Adrenal gland (tissue), 5 donors: ENCODE results near the gene KCNH5.

Experiments
- POLR2A ChIP-seq, 2 donors: fragments of 450-650 bp; IDR thresholded peaks; one replicate each; pipeline ENCODE4 v1.6.1; 2017; ENCODE audit warnings: antibody characterized with exemption in 2 of 2, mild to moderate bottlenecking in 2 of 2, moderate library complexity in 1 of 2
- TF ChIP-seq, protein P1 (sequence below), 6 experiments: fragments of 450-650 bp in 4 of 6; fragments of 200-600 bp in 2 of 6; sonication (generic) in 1 of 6; IDR thresholded peaks; 1 replicate in 5 of 6; 2 replicates in 1 of 6; pipeline versions ENCODE4 v1.5.1 to v1.8.0; 2016 to 2021; ENCODE audit warnings: antibody characterized with exemption in 6 of 6, mild to moderate bottlenecking in 2 of 6, moderate library complexity in 1 of 6
- donor health status: DM: no; HTN: no; CAD: no.

DNA sequence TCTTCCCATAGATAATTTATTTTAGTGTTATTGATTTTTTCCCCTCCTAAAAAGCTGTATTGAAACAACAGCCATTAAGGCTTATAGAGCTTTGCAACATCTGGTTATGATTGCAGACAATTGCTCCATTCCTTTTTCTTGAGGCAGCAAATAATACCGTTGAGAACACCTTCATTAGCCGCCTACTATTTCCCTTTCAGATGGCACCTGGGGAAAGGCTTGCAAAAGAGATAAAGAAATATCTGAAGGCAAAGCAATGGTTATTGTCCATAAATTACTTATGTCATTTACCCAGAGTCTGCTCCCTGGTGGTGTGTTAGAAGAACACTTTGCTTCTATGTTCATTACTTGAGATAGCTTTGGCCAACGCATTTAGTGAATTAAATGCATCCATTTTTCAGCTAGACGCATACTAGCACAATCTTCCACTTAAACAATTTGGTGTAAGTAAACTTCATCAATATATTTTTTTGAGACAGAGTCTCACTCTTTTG lies 377.8 kb downstream of the KCNH5 start:
- TF ChIP-seq, protein P1, sequence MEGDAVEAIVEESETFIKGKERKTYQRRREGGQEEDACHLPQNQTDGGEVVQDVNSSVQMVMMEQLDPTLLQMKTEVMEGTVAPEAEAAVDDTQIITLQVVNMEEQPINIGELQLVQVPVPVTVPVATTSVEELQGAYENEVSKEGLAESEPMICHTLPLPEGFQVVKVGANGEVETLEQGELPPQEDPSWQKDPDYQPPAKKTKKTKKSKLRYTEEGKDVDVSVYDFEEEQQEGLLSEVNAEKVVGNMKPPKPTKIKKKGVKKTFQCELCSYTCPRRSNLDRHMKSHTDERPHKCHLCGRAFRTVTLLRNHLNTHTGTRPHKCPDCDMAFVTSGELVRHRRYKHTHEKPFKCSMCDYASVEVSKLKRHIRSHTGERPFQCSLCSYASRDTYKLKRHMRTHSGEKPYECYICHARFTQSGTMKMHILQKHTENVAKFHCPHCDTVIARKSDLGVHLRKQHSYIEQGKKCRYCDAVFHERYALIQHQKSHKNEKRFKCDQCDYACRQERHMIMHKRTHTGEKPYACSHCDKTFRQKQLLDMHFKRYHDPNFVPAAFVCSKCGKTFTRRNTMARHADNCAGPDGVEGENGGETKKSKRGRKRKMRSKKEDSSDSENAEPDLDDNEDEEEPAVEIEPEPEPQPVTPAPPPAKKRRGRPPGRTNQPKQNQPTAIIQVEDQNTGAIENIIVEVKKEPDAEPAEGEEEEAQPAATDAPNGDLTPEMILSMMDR (IDR thresholded peaks at IDR 0.05), result no peak
- TF ChIP-seq POLR2A (IDR thresholded peaks at IDR 0.05), result no peak
